Hematopoietic multipotent progenitor cell treated with erythropoietin and hydrocortisone succinate and interleukin-3 and kit ligand, for 8 days (in vitro differentiated cells): Measurements from ENCODE around the gene CPNE6.

ENCODE experiments used
- DNase-seq: peaks from one replicate; pipeline ENCODE4 v3.0.0-alpha.2; 2015

Gene CPNE6

DNA sequence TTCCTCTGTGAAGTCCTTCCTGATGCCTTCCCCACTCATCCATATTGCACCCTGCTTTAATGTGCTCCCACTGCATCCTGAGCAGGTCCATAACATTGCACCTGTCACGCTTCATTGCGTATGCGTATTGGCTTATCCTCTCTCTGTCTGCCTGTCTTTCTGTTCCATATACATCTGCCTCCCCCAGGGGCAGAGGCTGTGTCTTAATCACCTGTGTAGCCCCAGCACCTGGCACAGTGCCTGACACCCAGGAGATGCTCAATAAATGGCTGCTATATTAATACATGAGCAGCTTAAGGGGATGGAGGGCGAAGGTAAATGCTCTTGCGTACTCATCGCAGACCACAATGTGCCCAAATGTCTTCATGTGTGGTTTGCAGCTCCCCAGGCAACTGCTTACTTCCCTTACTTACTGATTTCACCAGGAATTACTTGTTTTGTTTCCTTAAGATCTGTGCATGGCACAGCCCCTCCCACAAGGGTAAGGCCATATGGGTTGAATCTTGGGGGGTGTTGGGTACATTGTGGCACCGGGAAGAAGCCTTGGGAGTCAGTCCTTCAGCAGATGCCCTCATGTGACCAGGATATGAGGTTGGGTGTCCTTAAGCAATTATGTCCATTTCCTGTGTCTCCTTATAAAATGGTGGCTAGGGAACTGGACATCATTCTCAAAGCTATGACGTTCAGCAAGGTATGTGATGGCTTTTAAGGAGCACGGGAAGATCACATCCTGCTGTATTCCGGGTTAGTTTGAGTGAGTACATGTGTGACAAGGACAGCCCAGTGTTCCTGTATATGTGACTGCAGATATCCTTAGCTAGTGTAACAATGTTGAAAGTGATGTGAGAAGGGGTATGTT lies 848 bp upstream of the CPNE6 start:
- DNase-seq = no peak

GRCh38 chr14:24071836-24072430 lies 571 bp downstream of the CPNE6 start:
- DNase-seq = no peak

DNA sequence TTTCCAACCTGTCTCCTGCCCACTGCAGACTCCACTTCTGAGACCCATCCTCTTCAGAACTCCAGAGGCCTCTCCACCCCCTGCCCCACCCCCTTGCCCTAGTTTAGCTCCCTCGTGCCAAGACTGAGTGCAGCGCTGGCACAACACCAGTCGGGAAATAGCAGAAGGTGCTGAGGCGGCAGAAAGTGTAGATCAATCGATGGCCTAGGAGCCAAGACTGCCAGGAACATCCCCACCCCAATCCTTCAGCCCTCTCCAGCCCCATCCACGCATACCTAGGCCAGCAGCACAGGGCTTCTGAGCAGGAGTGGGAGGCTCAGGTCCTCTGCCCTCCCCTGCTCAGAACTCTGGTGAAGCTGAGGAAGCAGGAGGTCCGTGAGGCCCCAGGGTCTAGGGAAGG lies 1.1 kb downstream of the CPNE6 start:
- DNase-seq = no peak

GRCh38 chr14:24072881-24073877 lies 1.8 kb downstream of the CPNE6 start:
- DNase-seq = no peak

GRCh38 chr14:24074625-24075484 lies 3.5 kb downstream of the CPNE6 start:
- DNase-seq = no peak

- no peak for DNase-seq
These were observed 4.3 kb downstream of the CPNE6 start for GRCh38 chr14:24075485-24076301.

- DNase-seq = no peak
These were observed 4.9 kb downstream of the CPNE6 start for GRCh38 chr14:24076302-24076601.

- DNase-seq = no peak
These were observed 5.7 kb downstream of the CPNE6 start for GRCh38 chr14:24077086-24077485.

GRCh38 chr14:24078146-24078545 lies 6.8 kb downstream of the CPNE6 start:
- no peak for DNase-seq

- DNase-seq = no peak
These were observed 8.3 kb downstream of the CPNE6 start for GRCh38 chr14:24079491-24080141.

DNA sequence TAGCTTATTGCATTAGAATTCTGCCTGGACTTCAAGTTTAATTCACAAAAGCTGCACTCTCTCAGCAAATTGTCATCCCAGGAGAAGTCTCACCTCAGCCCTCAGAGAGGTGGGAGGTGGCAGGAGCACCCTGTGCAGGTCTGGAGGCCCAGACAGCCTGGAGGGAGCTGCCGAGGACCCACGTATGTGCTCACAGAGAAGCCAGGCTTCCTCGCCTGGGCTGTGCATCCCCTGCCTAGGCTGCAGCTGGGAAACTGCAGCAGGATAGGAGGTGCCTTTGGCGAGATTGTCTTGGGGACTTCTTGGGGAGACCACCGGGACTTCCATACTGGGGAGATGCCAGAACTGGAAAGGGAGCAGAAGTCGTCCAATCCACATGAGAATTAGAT lies 8.8 kb downstream of the CPNE6 start:
- no peak for DNase-seq

DNA sequence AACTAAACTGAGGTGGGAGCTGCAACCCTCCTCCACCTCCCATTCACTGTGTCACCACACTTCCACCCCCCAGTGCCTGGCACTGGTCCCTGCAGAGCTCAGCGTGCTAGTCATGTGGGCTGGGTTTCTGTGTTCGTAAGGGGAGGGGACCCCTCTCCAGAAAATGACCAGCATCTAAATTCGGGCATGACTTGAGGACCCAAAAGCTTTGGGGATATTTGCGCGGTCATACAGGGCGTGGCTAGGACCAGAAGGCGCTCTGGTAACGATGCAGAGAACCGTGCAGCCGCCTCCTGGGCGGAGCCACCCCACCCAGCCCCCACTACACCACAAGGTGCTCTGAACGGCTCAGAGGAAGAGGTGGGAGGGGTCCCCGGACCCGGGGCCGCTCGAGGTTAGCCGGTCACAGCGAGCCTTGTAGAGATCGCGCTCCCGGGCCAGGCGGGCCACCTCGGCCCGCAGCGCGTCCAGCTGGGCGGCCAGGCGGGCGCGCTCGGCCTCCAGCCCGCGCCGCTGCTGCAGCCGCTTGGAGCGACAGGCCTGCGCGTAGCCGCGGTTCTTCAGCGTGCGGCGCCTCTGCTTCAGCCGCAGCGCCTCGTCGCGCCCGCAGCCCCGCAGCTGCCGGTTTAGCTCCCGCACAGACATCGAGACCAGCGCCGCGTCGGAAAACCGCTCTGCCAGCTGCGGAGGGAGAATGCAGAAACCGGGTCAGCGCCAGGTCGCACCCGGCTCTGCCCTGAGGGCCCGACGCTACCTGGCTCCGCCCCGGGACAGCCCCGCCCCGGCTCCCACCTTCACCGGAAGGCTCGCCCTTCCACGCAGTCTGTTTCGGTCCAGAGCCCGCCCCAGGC lies 9.8 kb downstream of the CPNE6 start:
- peak; percentile 43 for DNase-seq

- DNase-seq = no peak
These were observed 10.4 kb downstream of the CPNE6 start for GRCh38 chr14:24081739-24082211.

- no peak for DNase-seq
These were observed 11.2 kb downstream of the CPNE6 start for GRCh38 chr14:24082411-24083080.

DNA sequence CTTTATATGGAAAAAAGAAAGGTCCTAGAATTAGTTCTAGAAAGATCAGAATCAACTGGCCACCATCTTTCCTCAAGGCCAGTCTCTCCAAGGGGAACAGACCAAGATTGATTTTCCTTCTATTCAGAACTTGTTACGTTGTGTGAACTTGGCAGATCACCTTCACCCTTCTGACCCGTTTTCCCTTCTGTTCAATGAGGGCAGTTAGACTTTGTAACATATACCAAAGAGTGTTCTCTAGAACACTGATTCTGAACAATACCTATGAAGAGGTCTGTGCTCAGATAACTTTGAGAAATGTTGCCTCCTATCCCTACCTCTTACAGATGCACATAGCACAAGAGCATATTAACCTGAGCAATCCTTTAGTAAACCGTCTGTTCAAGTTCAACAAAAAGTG lies 12.1 kb downstream of the CPNE6 start:
- no peak for DNase-seq

- DNase-seq = no peak
These were observed 13.1 kb downstream of the CPNE6 start for GRCh38 chr14:24084440-24084839.

DNA sequence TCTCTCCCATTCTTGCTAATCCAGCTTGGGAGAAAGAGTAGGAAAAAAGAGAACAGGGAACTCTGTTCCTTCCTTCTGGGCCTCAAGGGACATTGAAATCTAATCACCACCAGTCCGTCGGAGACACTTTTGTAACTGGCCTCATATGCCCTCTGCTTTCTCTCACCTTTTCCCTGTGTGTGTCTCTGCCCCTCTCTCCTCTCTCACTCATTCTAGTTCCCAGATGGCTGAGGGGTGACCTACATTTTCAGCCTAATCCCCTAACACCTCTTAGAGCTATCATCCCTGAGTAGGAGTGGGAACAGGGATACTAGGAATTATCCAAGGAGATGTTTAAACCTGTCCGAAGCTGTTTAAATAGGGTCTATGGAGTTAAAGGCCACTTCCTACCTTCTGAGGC lies 13.9 kb downstream of the CPNE6 start:
- no peak for DNase-seq

- no peak for DNase-seq
These were observed 15.0 kb downstream of the CPNE6 start for GRCh38 chr14:24086193-24086955.

GRCh38 chr14:24087004-24087403 lies 15.6 kb downstream of the CPNE6 start:
- DNase-seq = no peak
